GM18502 (cell line): ENCODE measurements around the gene SHD.
"Not testable (repeated sequence)": the region's sequence is repeated elsewhere in the genome, so short reads cannot be mapped to it uniquely, and the experiment has no call there.

Experiments used
- ATAC-seq: cut with Tn5 transposase; IDR thresholded peaks from one replicate; pipeline ENCODE4 v1.9.1; 2021; ENCODE audit warnings: mild to moderate bottlenecking; ENCODE audit not compliant: unreplicated experiment, poor library complexity

The SHD gene, protein sequence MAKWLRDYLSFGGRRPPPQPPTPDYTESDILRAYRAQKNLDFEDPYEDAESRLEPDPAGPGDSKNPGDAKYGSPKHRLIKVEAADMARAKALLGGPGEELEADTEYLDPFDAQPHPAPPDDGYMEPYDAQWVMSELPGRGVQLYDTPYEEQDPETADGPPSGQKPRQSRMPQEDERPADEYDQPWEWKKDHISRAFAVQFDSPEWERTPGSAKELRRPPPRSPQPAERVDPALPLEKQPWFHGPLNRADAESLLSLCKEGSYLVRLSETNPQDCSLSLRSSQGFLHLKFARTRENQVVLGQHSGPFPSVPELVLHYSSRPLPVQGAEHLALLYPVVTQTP

DNA sequence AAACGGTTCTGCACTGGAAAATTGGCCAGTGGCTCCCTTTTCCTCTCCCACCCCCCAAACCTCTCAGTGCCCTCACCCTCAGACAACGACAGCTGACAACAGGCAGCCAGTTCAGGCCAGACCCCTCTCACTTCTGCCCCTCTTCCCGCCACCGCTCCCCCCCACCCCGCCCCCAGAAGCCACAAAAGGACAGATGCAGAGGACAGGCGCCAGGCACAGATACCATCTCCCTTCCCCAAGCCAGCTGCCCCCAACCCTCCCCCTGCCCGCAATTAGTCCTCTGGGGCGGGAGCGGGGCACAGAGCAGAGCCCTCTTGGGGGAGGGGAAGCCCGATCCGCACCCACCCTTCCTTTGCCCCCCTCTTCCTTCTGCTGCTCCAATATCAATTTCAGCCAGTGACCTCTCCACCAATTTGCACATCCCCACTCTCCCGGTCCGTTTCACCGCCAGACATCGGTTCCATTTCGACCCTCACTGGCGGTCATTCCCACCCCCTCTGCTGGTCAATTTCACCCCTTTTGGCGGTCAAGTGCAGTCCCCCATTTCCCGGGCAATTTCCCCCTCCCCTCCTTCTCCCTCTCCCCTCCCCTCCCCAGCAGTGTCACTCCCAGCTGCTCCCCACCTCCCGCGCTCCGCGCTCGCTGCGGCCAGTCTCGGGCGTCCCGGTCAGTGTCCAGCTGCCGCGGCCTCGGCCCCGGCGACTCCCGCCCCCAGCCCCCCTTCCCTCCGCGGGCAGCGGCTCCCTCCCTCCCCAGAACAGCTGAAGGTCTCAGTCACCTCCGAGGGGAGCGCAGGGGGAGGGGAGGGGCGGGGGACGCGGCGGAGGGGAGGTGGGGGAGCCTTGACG is at the start of gene SHD:
Gene SHD, plus strand, starts transcription at position 848 of the 848 bp plus-strand sequence. CDS start 798 bp downstream, outside the sequence.
- no peak for ATAC-seq

DNA sequence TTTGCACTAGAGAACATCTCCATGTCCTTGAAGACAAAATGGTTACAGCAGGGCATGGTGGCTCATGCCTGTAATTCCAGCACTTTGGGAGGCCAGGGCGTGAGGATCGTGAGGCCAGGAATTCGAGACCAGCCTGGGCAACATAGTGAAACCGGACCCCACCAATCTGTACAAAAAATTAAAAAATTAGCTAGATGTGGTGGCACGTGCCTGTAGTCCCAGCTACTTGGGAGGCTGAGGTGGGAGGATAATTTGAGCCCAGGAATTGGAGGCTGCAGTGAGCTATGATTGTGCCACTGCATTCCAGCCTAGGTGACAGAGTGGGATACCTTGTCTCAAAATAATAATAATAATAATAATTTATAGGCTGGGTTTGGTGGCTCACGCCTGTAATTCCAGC is 48.8 kb upstream of the SHD start:
- ATAC-seq: not testable (repeated sequence)

DNA sequence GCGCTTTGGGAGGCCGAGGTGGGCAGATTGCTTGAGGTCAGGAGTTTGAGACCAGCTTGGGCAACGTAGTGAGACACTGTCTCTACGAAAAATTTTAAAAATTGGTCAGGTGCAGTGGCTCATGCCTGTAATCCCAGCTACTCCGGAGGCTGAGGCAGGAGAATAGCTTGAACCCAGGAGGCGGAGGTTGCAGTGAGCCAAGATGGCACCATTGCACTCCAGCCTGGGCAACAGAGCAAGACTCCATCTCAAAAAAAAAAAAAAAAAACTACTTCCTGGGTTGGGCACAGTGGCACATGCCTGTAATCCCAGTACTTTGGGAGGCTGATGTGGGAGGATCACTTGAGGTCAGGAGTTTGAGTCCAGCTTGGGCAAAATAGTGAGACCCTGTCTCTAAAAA is 47.5 kb upstream of the SHD start:
- ATAC-seq: not testable (repeated sequence)

DNA sequence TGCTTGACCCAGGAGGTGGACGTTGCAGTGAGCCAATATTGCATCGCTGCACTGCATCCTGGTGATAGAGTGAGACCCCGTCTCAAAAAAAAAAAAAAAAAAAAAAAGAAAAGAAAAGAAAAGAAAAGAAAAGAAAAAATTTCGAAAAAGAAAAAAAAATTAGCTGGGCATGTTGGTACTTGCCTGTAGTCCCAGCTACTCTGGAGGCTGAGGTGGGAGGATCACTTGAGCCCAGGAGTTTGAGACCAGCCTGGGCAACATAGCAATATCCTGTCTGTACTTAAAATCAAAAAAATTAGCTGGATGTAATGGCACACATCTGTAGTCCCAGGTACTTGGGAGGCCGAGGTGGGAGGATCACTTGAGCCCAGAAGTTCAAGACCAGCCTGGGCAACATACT is 46.9 kb upstream of the SHD start:
- not testable (repeated sequence) for ATAC-seq

DNA sequence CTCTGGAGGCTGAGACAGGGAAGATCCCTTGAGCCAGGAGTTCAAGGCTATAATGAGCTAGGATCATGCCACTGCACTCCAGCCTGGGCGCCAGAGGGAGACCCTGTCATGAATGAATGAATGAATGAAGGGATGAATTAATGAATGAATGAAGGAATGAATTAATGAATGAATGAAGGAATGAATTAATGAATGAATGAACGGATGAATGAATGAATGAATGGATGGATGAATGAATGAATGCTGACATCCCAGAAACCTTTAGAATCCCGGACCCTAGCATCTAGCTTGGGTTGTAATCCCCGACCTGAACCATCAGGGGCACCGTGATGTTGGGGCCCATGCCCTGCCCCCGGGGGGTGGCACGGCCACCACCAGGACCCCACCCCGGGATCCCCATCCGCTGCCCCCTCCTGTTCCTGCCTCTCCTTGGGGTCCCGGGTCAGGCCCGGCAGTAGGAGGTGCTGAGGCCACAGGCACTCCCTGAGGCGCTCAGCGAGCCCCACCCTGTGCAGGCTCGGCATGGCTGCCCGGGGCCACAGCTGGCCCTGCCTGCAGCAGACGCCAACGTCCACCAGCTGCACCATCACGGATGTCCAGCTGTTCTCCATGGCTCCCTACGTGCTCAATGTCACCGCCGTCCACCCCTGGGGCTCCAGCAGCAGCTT is 46.3 kb upstream of the SHD start:
- no peak for ATAC-seq

DNA sequence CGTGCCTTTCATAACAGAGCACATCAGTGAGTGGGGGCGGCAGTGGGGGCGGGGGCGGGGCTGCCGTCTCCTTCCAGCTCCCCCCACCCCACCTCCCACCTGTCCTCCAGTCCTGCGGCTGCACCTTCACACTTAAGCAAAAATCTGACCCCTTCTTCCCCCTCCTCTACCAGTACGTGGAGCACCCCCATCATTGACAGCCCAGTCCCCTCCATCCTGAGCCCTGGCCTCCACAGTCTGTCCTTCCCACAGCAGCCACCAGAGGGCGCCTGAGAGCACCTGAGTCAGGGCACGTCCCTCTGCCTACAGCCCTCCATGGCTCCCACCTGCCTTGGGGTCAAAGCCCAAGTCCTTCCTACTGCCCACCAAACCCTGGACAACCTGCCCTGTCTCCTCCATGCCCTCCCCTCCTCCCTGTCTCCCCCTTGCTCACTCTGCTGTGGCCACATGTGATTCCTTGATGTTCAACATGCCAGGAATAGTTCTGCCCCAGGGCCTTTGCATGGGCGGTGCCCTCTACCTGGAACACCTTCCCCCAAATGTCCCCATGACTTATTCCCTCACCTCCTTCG is 45.7 kb upstream of the SHD start:
- ATAC-seq: no peak

DNA sequence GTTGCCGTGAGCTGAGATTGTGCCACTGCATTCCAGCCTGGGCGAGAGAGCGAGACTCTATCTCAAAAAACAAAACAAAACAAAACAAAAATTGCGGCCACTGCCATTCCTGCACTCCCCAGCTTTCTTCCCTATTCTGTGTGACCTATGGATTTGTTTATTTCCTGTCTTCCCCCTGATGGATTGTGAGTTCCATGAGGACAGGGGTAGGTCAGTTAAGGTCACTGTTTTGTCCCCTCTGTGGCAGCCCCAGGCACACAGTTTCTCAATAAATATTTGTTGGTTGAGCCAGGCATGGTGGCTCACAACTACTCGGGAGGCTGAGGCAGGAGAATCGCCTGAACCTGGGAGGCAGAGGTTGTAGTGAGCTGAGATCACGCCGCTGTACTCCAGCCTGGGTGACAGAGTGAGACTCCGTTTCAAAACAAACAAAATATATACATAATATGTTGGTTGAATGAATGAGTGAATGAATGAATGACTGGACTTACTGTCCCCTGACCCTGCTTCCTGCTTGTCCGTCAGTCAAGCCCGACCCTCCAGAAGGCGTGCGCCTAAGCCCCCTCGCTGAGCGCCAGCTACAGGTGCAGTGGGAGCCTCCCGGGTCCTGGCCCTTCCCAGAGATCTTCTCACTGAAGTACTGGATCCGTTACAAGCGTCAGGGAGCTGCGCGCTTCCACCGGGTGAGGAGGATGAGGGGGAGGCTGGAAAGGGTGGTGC is 44.8 kb upstream of the SHD start:
- ATAC-seq: no peak

DNA sequence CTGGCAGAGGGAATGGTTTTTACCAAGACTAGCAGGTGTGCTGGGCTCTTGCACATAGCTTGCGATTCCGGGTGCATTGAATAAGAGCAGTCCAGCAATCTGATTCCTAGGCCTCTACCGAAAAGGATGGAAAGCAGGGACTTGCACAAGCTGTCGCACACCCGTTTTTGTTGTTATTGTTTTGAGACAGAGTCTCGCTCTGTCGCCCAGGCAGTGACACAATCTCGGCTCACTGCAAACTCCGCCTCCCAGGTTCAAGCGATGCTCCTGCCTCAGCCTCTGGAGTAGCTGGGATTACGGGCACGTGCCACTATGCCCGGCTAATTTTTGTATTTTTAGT is 44.2 kb upstream of the SHD start:
- ATAC-seq: no peak

DNA sequence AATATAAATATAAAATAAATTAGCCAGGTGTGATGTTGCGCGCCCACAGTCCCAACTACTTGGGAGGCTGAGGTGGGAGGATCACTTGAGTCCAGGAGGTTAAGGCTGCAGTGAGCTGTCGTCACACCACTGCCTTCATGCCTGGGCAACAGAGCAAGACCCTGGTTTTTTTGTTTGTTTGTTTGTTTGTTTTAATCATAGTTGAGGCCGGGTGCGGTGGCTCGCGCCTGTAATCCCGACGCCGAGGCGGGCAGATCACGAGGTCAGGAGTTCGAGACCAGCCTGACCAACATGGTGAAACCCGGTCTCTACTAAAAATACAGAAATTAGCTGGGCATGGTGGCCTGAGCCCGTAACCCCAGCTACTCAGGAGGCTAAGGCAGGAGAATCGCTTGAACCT is 41.6 kb upstream of the SHD start:
- not testable (repeated sequence) for ATAC-seq

DNA sequence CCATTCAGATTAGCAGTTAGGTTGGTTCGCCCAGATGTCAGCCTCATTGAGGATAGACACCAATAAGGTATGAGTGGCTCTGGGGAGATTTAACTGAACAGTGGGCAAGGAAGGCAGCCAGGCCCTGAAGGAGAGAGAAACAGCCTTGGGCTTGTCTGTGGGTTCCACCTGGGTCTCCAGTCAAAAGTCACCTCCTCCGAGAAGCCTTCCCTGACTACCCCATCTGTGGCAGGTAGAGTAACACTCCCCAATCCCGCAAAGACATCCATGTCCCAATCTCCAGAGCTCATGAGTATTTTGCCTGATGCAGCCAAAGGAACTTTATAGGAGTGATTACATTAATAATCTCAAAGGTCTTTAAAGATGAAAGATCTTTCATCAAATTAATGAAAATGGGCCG is 40.2 kb upstream of the SHD start:
- ATAC-seq: no peak

DNA sequence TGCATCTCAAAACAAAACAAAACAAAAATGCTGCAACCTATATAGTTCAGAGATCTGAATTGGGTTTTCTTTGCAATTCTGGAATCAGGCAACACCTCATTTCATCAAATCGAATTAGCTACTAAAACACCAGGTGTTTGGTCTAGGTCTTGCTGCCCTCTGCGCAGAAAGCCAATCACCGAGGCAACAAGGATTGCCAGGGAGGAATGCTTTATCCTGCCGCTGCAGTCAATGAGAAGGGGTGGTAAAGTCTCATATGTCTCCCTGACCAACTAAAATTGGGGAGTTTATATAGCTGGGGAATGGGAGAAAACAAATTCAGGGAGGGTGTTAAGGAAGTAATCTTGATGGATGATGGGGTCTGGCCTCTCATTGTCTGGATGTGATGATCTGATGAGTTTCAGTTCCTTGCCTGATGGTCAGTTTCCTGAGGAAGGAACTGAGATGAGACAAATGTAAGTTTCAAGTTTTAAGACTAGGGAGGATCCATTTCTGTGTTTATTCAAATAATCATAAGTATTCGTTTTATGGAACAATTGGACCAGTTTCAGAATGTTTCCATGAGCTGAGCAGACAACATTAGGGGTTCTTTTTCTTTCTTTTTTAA is 37.1 kb upstream of the SHD start:
- ATAC-seq: no peak

DNA sequence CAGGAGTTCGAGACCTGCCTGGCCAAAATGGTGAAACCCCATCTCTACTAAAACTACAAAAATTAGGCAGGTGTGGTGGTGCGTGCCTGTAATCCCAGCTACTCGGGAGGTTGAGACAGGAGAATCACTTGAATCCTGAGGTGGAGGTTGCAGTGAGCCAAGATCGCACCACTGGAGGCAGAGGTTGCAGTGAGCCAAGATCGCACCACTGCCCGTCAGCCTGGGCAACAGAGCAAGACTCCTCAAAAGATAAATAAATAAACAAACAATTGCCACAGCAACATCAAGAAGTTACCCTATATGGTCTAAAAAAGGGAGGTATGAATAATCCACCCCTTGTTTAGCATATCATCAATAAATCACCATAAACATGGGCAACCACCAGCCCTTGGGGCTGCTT is 33.1 kb upstream of the SHD start:
- ATAC-seq: not testable (repeated sequence)

DNA sequence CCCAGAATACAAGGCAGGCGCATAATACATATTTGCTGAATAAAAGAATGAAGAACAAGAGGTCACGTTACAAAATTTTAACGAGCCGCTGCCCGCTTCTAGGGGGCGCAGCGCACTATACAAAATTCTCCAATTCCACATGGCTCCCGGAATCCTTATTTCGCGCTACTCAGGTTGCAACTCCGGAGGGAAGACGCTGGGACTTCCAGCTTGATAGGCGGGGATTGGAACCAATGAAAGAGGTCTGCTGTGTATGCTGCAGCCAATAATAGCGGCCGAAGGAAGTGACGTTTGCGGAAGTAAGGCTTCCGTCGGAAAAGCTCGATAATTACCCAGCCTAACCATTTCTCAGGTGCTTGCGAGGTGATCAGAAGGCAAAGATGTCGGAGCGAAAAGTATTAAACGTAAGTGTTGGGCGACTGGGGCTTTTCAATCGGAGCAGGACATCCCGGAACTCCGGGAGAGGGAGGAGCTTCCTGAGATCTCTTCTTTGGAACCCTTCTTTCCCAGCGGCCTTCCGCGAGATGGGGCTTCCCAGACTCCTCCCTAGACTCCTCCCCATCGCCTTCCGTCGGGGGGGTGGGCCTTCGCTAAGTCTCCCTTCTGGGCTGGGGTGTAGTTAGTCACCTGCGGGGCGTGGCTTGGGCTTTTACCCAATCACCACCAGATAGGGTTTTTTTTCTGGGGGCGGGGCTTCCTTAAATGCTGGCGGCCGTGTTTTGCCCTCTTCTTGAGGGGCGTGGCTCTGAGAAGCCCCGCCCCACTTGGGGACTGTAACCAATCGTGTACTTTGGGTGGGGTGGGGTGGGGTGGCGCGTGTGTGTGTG is 32.1 kb upstream of the SHD start, which contains the start of gene YJU2:
Gene YJU2, plus strand, starts transcription at position 314 of the 827 bp plus-strand sequence. Its CDS starts 67 bp downstream, at position 381.
- peak; percentile 82 for ATAC-seq

DNA sequence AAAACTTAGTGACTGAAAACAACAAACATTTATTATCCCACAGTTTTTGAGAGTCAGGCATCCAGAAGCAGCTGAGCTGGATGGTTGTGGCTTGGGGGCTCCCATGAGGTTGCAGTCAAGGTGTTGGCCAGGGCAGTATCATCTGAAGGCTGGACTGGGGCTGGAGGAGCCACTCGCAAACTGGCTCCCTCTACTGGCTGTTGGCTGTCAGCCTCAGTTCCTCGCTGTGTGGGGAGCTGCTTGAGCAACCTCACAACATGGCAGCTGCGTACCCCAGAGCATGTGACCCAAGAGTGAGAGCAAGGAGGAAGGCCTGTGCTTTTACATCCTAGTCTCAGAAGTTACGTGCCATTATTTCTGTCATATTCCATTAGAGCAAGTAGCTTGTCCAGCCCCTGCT is 22.5 kb upstream of the SHD start:
- no peak for ATAC-seq

DNA sequence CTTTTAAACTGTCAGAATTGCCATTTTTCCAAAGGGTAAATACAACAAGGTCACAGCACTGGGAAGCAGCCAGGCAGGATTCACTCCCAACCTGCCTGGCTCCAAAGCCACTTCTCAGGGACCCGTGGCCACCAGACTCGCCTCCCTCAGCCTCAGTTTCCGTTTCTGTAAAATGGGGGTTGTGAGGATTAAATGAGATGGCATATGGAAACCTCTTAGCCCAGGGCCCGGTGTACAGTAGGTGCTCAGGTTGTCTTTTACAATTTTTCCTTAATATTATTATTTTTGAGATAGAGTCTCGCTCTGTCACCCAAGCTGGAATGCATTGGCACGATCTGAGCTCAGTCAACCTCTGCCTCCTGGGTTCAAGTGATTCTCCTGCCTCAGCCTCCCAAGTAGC is 22.0 kb upstream of the SHD start:
- ATAC-seq: no peak

DNA sequence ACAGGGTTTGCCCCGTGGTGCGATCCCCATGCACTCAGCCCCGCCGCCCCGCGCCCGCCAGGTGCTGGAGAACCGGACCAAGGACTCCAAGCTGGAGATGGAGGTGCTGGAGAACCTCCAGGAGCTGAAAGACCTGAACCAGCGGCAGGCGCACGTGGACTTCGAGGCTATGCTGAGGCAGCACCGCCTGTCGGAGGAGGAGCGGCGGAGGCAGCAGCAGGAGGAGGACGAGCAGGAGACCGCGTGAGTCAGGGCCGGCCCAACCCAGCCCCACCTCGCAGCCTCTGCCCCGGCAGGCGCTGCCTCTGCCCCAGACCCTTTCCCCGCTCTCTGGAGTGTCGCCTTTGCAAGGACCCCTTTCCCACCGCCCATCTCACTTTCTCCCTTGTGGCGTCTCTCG is 20.9 kb upstream of the SHD start:
- no peak for ATAC-seq

DNA sequence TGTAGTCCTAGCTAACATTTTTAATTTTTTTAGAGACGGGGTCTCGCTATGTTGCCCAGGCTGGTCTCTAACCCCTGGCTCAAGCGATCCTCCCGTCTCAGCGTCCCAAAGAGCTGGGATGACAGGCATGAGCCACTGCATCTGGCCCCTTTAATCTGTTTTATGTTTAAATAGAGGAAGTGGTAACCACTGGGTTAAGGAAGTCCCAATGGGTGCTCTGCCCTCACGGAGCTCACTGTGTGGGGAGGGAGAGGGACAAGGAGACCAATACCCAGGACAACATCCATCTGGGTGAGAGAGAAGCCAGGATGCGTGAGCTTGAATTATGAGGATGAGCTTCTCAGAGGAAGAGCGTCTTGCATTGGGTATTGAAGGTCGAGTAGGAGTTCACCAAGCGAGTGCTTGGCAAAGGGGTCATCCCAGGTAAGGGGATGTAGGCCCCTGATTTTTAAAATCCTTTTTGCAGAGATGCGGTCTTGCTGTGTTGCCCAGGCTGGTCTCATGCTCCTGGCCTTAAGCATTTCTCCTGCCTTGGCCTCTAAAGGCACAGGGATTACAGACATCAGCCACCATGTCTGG is 18.4 kb upstream of the SHD start:
- ATAC-seq: no peak

DNA sequence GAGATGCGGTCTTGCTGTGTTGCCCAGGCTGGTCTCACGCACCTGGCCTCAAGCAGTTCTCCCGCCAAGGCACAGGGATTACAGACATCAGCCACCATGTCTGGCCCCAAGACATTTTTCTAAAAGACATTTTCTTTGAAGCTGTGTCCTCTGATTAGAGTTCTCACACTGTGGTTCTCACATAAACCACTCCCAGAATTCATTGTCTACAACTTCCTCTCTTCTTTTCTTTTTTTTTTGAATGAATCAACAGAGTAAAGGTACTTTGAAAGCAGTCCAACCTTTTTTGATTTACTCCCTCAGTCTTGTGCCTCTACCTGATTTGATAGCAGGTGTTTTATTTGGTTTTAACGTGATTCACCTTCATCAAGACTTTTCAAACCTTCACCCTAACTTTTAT is 14.3 kb upstream of the SHD start:
- no peak for ATAC-seq
